Panc1 (cell line): ENCODE results near the gene TRAK1. TPM values are rescaled to one million over a fixed set of nuclear protein-coding genes. Genes with fewer than 3 reads are reported as not detected.

Experiments
- ATAC-seq: fragments of 200-7000 bp; cut with Tn5 transposase; 2 replicates; pipeline ENCODE4 v1.9.1; 2020; ENCODE audit warnings: mild to moderate bottlenecking, moderate library complexity
- BruUV-seq: library from RNA; stranded (reverse); fragments of 400-500 nt; replicated peaks from 2 replicates; lab custom pipeline; 2021; lab: Mats Ljungman, UMichigan
- CTCF ChIA-PET: fragments of 300-600 bp; sonication (Branson Sonifier 250); formaldehyde crosslinking; loops from one replicate; lab custom pipeline; 2022; ENCODE audit warnings: antibody characterized with exemption; lab: Charles Lee
- POLR2A ChIA-PET: fragments of 300-600 bp; sonication (Branson Sonifier 250); formaldehyde crosslinking; loops from one replicate; lab custom pipeline; 2022; ENCODE audit warnings: antibody characterized with exemption; lab: Charles Lee
- DNase-seq: peaks from one replicate; pipeline ENCODE4 v3.0.0-alpha.2; 2010; ENCODE audit warnings: low read depth, low spot score
- H3K27ac ChIP-seq: 2 replicates; pipeline ENCODE4 v1.5.1; 2011; ENCODE audit warnings: mild to moderate bottlenecking, low read length, inconsistent platforms
- H3K27me3 ChIP-seq: fragments of 200-500 bp; sonication (Bioruptor generic); 2 replicates; pipeline ENCODE4 v1.6.0; 2014; ENCODE audit warnings: low read length, inconsistent platforms; ENCODE audit not compliant: control insufficient read depth, insufficient read depth
- H3K36me3 ChIP-seq: fragments of 200-500 bp; sonication (Bioruptor generic); 2 replicates; pipeline ENCODE4 v1.5.1; 2014; ENCODE audit warnings: inconsistent platforms, mild to moderate bottlenecking, low read length, moderate library complexity; ENCODE audit not compliant: control insufficient read depth, insufficient read depth
- H3K4me1 ChIP-seq: 2 replicates; pipeline ENCODE4 v1.5.1; 2011; ENCODE audit warnings: inconsistent platforms, mild to moderate bottlenecking, low read length, moderate library complexity; ENCODE audit not compliant: control insufficient read depth, insufficient read depth
- H3K4me3 ChIP-seq, 2 experiments: 2 replicates each; pipeline ENCODE4 v1.5.1; 2011 to 2012; ENCODE audit warnings: low read depth in 2 of 2, low read length in 2 of 2, mild to moderate bottlenecking in 2 of 2, inconsistent platforms in 1 of 2, moderate library complexity in 1 of 2
- H3K9me3 ChIP-seq: fragments of 200-500 bp; sonication (Bioruptor generic); 2 replicates; pipeline ENCODE4 v1.5.1; 2014; ENCODE audit warnings: low read depth, mild to moderate bottlenecking, inconsistent platforms, low read length, moderate library complexity; ENCODE audit not compliant: control insufficient read depth, insufficient read depth
- CTCF ChIP-seq: fragments of 450-650 bp; IDR thresholded peaks from 2 replicates; pipeline ENCODE4 v1.5.1; 2017; ENCODE audit warnings: mild to moderate bottlenecking
- POLR2AphosphoS5 ChIP-seq: IDR thresholded peaks from 2 replicates; pipeline ENCODE4 v1.6.1; 2012; ENCODE audit warnings: mild to moderate bottlenecking, low read depth, low read length, moderate library complexity
- SIN3A ChIP-seq: IDR thresholded peaks from 2 replicates; pipeline ENCODE4 v1.6.1; 2012; ENCODE audit warnings: low read depth, mild to moderate bottlenecking, low read length, moderate library complexity, borderline replicate concordance; ENCODE audit not compliant: insufficient read depth
- TCF7L2 ChIP-seq: IDR thresholded peaks from 2 replicates; pipeline ENCODE4 v1.6.1; 2011; ENCODE audit warnings: mild to moderate bottlenecking, low read depth, low read length, inconsistent platforms
- in situ Hi-C: cut with HindIII; loops from 2 replicates; pipeline ENCODE4 v1.10.0; 2016; ENCODE audit warnings: low sequenced_read_pairs, low pct_unique_long_range_greater_than_20kb
- intact Hi-C: fragments of 100-400 bp; cut with micrococcal nuclease; formaldehyde crosslinking; loops from one replicate; pipeline ENCODE4 v1.10.0; 2022; ENCODE audit not compliant: unreplicated experiment
- total RNA-seq: library from RNA; stranded (reverse); gene quantifications from one replicate; pipeline ENCODE4 v1.2.1, GENCODE V29; 2021; ENCODE audit not compliant: unreplicated experiment
- TF ChIP-seq, protein P1 (sequence below), 2 experiments: IDR thresholded peaks; 2 replicates each; pipeline ENCODE4 v1.6.1; 2011 to 2012; ENCODE audit warnings: low read depth in 2 of 2, control low read depth in 1 of 2, low read length in 1 of 2, mild to moderate bottlenecking in 1 of 2, moderate library complexity in 1 of 2; ENCODE audit not compliant: insufficient read depth in 1 of 2

TRAK1 gene
- total RNA-seq, 1 experiment from 2014 or later = 38.4 TPM

GRCh38 chr3:42056840-42057239 is 34.3 kb upstream of the TRAK1 start:
- CTCF ChIA-PET = no interaction called here
- BruUV-seq = no TSS peak
- POLR2A ChIA-PET = no interaction called here
- no peak overlapping the region for H3K4me3 ChIP-seq
- no peaks in the 10 kb centered on the region for H3K36me3 ChIP-seq
- H3K27ac ChIP-seq = no peak overlapping the region
- ATAC-seq (no peak), DNase-seq (no peak)
- peaks cover 52% of the 10 kb centered on the region for H3K4me1 ChIP-seq
- TF ChIP-seq, protein P1, sequence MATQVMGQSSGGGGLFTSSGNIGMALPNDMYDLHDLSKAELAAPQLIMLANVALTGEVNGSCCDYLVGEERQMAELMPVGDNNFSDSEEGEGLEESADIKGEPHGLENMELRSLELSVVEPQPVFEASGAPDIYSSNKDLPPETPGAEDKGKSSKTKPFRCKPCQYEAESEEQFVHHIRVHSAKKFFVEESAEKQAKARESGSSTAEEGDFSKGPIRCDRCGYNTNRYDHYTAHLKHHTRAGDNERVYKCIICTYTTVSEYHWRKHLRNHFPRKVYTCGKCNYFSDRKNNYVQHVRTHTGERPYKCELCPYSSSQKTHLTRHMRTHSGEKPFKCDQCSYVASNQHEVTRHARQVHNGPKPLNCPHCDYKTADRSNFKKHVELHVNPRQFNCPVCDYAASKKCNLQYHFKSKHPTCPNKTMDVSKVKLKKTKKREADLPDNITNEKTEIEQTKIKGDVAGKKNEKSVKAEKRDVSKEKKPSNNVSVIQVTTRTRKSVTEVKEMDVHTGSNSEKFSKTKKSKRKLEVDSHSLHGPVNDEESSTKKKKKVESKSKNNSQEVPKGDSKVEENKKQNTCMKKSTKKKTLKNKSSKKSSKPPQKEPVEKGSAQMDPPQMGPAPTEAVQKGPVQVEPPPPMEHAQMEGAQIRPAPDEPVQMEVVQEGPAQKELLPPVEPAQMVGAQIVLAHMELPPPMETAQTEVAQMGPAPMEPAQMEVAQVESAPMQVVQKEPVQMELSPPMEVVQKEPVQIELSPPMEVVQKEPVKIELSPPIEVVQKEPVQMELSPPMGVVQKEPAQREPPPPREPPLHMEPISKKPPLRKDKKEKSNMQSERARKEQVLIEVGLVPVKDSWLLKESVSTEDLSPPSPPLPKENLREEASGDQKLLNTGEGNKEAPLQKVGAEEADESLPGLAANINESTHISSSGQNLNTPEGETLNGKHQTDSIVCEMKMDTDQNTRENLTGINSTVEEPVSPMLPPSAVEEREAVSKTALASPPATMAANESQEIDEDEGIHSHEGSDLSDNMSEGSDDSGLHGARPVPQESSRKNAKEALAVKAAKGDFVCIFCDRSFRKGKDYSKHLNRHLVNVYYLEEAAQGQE (IDR thresholded peaks at IDR 0.05; ENCODE audit: insufficient read depth in 1 of 2, low read depth in 2 of 2, low read length in 1 of 2) = no peak
- TF ChIP-seq SIN3A (no peak), TCF7L2 (no peak), CTCF (no peak), POLR2AphosphoS5 (no peak)
- in situ Hi-C loops = no loop called here
- H3K9me3 ChIP-seq = no peaks in the 10 kb centered on the region
- H3K27me3 ChIP-seq = no peaks in the 10 kb centered on the region
- intact Hi-C loops = no loop called here

DNA sequence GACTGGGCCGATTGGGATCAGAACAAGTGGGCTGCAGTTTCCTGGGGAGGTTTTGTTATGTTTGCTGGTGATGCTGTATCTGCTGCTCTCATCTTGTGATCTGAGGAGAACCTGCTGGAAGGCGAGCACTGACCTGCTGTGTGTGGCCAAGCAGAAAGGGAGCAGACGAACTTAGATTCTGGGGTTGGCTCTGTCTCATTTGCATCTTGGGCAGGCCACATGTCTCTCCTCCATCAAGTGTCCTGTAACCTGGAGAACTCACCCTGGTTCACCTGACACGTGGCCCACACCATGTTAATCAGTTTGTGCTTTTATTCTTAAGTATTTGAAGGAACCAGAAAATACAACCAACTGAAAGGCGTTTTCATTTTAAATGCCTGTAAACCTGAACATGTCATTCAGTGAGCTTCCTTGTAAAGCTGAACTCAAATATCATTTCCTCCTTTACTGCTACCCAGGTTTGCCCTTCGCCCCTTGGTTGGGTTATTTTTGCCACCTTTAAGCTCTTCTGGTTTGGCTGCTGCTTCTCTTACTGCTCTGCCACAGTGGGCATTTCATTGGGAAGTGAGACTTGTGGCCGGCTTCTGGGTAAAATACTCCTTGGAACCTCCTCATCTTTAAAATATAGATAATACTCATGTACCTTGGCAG is 33.5 kb upstream of the TRAK1 start:
- Histone ChIP-seq H3K9me3 (no peaks in the 10 kb centered on the region), H3K4me1 (peaks cover 49% of the 10 kb centered on the region), H3K27ac (peak overlapping the region; percentile 3; the same call in 1 of the 2 replicates), H3K4me3 (no peak overlapping the region), H3K36me3 (no peaks in the 10 kb centered on the region), H3K27me3 (no peaks in the 10 kb centered on the region)
- ATAC-seq (no peak), DNase-seq (no peak)
- ChIA-PET POLR2A (no interaction called here), CTCF (no interaction called here)
- in situ Hi-C loops = no loop called here
- BruUV-seq = no TSS peak
- TF ChIP-seq, protein P1 (IDR thresholded peaks at IDR 0.05; ENCODE audit: insufficient read depth in 1 of 2, low read depth in 2 of 2, low read length in 1 of 2) = no peak
- no peak for TF ChIP-seq TCF7L2
- TF ChIP-seq POLR2AphosphoS5 = no peak
- TF ChIP-seq SIN3A = no peak
- TF ChIP-seq CTCF = no peak
- intact Hi-C loops = no loop called here
